ENCODE data around the gene RNASEL.

DNA sequence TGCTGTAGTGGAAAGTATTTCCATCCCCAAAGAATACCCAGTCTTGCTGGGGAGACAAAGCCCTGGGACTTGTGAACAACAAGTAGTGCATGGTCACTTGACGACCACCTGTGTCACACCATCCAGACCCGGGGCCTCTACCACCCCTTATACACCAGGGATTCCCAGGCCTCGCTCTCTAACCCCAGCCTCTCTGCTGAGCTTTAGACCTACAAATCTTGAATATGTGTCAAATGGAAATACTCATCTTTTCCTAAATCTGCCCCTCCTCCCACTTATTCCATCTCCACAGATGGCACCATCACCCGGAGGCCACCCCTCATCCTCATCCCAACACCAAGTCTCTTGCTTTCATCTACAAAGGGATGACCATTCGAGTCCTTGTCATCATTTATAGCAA, 875 bp upstream of the RNASEL start:
- TF ChIP-seq POLR2AphosphoS5 (IDR thresholded peaks at IDR 0.05; ENCODE audit: low read depth, low read length), result no peak
- TF ChIP-seq TAF1 (IDR thresholded peaks at IDR 0.05; ENCODE audit: borderline replicate concordance, insufficient read depth, low read length), result no peak
- TF ChIP-seq, protein P1, sequence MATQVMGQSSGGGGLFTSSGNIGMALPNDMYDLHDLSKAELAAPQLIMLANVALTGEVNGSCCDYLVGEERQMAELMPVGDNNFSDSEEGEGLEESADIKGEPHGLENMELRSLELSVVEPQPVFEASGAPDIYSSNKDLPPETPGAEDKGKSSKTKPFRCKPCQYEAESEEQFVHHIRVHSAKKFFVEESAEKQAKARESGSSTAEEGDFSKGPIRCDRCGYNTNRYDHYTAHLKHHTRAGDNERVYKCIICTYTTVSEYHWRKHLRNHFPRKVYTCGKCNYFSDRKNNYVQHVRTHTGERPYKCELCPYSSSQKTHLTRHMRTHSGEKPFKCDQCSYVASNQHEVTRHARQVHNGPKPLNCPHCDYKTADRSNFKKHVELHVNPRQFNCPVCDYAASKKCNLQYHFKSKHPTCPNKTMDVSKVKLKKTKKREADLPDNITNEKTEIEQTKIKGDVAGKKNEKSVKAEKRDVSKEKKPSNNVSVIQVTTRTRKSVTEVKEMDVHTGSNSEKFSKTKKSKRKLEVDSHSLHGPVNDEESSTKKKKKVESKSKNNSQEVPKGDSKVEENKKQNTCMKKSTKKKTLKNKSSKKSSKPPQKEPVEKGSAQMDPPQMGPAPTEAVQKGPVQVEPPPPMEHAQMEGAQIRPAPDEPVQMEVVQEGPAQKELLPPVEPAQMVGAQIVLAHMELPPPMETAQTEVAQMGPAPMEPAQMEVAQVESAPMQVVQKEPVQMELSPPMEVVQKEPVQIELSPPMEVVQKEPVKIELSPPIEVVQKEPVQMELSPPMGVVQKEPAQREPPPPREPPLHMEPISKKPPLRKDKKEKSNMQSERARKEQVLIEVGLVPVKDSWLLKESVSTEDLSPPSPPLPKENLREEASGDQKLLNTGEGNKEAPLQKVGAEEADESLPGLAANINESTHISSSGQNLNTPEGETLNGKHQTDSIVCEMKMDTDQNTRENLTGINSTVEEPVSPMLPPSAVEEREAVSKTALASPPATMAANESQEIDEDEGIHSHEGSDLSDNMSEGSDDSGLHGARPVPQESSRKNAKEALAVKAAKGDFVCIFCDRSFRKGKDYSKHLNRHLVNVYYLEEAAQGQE (IDR thresholded peaks at IDR 0.05; ENCODE audit: insufficient read depth in 1 of 2, low read depth in 2 of 2, low read length in 2 of 2), result no peak
- TF ChIP-seq SIN3A (IDR thresholded peaks at IDR 0.05; ENCODE audit: borderline replicate concordance, insufficient read depth, low read length), result no peak
